SHP77 (cell line): ENCODE data around the gene PSMB7.

Experiments
- DNase-seq, 2 experiments: peaks; one replicate each; lab custom pipeline; 2025; lab: John Stamatoyannopoulos, UW

PSMB7 gene

DNA sequence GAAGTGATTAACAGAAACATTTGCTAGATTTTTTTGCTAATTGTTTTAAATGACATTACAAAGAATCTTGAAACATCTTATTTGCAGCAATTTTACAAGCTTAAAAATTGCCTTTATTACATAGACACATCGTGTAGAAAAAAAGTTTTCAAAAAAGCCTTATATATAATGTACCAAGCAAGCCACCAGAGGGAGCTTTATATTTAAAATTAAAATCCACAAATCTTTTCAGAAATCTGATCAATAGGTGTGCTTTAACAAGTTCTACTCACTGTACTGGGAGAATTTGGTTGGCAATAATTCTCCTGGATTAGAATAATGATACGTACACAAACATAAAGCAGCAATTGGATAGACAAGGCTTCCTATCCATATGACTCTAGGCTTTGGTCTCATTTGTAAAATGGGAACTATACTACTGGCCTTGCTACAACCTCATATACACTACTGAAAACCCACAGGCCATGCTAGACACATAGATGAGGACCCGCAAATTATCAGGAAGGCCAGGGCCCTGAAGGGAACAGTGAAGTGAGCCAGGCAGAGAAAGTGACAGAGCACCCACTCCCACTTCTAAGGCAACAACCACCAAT, 4.8 kb downstream of the PSMB7 start:
- no peak for DNase-seq

DNA sequence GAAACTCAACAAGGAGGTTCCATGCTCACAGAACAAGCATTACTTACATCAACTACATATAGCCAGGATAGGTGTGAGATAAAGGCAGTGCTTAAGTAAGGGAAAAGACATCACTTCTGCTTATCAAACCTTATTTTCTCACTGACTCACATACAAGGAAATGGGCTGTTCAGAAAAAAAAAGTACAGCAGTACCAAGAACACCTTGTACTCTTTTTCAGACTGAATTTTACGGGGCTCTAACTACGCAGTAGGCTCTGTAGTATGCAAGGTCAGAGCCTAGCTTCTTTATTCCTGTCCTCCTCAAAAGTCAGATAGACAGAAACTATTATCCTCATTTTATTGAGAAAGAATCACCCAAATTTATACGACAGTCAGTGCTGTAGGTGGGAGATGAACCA, 5.8 kb downstream of the PSMB7 start:
- DNase-seq = no peak

DNA sequence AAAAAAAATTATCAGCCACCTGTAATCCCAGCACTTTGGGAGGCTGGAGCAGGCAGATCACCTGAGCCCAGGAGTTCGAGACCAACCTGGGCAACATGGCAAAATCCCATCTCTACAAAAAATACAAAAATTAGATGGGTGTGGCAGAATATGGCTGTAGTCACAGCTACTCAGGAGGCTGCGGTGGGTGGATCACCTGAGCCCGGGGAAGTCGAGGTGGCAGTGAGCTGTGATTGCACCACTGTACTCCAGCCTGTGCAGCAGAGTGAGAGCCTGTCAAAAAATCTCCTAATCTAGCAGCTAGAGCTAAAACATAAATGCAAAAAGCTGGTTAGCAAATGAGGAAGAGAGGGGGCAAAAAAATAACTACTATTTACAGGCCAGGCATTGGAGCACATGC, 12.0 kb downstream of the PSMB7 start:
- DNase-seq = no peak

DNA sequence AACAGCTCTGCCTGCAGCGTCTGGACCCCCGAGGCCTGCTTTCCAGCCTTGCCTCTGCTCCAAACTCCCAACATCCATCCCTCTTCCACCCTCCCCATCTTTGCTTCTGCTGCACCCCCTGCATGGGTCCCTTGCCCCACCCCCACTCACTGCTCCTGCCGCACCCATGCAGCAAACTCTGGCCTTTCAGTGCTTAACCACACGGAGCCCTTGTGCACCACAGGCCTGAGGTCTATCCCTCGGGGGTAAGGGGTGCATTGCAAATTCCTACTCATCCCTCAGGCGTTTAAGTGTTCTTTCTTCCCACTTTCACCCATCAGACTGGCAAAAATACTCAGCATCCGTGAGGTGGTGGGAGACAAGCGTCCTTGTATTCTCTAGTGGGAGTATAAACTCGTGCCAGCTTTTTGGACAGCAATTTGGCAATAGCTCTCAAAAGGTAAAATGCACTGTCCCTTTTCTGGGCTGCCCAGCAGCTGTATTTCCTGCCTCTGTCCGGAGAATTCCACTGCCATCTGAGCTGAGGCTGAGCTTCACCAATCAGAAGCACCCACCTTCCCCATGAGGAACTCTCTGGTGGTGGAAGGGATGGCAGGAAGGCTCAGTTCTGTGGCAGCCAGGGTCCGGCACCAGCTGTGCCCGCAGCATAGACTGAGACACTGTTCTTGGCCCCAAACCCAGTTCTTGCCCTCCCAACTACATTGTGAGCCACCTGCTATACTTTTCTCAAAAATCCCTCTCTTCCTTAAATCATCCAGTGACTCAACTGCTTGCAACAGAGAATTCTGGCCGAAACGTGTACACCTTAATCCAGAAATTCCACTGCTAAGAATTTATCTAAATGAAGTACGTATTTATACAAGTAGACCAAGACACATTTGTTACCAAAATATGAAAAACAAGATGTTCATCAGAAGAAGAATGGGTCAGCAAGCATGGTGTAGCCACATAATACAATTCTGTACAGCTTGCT, 15.0 kb downstream of the PSMB7 start:
- no peak for DNase-seq

DNA sequence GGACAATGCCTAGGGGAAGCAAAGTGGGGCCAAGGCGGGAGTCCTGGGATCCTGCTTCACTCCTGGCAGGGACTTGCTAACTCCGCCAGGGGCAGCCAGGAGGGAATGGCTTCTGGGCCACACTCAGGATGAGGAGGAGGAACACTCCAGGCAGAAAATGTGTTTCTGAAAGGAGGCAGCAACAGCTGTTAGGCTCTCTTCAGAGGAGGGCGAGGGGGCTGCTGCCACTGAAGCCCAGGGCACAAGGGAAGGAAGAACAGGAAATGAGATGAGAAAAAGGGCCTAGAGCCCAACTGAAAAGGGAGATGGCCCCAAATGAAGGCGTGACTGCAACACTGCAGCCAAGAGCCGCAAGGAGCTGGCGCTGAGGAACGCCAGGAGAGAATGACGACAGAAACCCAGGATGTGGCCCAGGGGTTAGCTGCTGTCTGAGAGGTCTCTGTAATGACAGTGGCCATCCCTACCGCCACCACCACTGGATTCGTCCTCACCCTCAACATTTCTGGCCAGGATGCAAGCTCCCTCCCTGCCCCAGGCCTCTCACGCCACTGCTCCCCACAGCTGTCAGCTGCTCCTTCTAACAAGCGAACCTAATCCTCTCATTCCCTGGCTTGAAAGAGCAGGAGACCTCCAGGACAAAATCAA, 15.8 kb downstream of the PSMB7 start:
- DNase-seq = no peak

DNA sequence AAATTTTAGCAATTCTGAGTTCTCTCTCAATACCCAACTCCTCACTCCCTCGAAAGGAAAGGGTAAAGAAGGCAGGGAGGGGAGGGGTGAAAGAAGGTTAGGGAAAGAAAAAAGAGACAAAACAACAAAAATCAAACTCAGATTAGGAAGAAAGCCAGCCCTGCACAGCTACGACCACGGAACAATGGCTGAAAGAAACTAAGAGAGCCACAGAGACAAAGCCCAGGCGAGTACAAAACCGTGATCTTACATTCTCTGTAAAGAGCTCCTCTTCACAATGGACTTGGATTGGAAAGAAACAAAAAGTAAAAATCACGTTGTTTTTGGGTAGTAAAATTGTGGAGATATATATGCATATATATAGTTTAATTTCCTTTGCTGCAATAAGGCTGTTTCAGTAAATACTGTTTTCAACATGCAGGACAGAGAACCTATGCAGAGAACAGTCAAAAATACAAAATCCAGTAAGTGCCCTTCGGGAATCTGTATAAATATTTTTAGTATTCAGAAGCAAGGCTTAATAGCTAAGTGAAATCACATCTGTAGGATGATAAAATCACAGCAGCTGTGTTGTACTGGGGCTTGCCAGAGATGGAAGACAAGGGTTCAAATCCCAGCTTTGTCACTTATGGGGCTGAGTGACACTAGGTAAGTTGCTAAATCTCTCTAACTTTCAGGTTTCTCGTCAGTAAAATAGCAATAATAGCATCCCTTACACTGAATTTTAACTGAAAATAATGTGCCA, 16.9 kb downstream of the PSMB7 start:
- DNase-seq = no peak

DNA sequence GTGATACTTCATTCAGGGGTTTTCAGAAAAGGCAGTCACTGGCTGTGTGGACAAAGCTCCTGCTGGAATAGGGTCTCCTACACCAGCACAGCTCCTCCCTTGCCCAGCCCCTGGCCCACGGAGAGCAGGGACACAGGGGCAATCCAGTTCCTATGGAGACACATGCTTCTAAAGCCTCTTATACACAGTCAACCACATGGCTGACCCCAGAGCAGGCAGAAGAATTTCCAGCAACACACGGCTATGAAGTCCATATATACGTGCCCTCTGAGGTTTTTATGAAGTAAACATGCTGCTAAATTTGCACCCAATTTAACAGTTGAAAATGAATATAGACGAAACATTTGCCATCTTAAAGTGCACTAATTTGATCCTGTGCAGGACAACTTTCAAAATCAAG, 19.4 kb downstream of the PSMB7 start:
- DNase-seq = no peak

DNA sequence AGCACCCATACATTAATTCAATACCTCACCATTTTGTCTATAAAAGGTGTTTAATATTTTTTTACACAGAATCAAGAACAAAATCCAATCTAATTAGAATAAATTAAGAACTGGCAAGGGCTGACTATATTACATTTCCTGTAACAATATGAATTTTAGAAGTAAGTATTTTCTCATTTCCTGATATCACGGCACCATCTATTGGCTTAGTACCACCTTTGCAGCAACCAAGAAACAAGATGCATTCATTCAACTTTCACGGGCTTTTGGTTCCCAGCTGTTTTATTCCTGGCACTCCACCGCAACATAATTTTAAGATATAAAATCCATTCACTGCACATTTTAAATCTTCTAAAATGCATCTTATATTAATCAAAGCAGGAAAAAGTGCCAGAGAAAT, 20.6 kb downstream of the PSMB7 start:
- no peak for DNase-seq

DNA sequence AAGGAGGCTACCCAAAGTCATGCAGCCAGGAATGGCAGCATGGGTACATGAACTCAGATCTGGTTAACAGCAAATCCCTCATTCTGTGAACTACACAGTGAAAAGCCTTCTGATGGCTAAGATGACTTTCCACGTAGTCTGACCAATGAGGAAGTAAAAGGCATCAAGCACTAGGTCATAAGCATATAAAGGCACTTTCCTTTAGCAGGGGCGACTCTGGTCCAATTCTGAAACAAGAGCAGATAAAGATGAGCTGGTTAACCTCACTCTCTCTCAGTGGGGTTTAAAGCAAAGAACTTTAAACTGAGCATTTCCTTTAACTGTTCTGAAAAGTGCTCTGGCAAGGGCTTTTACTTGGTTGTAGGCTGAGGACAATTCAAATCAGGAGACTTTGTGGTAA, 21.1 kb downstream of the PSMB7 start:
- no peak for DNase-seq

DNA sequence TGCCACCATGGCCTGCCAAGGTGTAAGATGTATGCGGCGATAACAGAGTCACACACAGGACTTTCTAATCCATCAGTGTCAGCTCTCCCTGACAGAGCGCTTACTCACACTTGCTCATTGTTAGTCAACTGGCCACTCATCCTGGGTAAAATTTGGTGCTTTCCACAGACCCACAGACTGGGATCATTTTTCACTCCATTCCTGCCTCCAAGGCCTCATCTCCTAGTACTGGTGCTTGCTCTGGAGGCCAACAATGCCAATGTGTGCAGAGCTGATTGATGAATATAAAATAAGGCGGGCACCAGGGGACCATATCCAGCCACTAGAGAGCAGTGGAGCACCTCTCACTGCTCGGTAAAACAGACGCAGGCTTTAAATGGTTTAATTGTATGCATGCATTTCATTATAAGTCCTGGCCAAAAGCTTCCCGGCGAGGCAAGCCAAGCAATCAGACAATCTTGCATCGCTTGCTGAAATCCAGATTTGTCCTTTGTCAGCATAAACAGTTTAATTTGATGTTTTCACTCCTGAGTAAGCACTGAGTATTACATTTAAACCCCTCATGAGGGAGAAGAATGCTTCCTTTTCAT, 22.3 kb downstream of the PSMB7 start:
- no peak for DNase-seq

DNA sequence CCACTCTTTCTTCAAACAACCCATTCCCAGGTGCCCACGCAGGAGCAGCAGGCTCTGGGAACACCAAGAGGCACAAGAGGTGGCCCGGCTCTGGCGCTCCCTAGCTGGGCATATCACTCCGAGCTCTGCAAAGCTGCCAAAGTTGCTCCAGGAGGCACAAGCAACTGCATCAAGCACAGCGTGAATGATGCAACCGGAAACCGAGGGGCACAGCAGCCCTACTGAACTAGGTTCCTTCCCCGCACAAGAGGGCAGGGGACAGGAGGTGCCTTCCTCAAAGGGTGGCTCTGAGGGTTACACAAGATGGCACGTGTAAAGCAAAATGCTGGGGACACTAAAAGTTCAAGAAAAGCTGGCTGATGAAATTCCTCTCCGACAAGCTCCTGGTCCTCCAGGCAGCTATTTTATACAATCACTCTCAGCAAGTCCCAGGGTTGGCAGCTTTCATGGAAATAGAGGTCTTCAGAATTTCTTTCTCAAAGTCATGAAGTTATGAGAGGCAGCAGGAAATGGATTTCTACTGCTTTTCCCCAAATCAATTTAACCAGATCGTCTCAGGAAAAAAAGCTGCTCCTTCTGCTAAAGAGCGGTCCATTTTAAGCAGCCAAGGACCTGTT, 22.9 kb downstream of the PSMB7 start:
- DNase-seq = no peak

DNA sequence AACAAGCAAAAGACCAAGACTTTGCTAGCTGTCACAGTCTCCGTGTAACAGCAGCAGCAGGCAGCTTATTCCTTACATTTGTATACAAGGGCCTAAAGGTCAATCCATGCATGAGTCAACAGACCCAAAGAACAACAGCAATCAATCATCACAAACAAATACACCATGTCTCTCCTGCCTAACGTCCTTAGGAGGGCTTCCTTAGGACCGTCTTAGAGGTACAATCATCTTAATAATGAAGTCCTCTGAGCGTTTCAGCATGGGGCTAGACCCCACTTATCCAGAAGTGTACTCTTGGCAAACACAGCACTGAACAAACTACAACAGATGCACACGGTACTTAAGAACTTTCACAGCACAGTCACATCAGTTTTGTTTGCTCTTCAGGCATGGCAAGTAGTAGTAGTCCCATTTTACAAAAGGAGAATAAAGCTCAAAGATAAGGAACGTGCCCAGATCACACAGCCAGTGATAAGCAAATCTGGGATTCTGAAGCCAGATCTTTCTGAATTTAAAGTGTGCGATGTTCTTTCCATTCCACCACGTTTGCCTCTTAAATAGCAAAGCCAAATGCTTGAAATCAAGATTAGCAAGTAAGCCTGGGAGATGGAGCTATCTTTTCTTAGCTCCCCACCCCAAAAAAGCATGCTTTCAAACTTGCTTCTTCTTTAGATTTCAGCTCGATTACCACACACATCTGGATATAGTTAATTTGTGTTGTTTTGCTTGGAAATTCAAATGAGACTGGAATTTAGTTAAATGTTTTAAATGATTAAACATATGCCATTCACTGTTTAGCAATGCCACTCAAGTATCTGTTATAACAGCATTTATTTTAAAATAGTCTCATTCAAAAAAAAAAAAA, 24.2 kb downstream of the PSMB7 start:
- peak; percentile 40 to 43 for DNase-seq

DNA sequence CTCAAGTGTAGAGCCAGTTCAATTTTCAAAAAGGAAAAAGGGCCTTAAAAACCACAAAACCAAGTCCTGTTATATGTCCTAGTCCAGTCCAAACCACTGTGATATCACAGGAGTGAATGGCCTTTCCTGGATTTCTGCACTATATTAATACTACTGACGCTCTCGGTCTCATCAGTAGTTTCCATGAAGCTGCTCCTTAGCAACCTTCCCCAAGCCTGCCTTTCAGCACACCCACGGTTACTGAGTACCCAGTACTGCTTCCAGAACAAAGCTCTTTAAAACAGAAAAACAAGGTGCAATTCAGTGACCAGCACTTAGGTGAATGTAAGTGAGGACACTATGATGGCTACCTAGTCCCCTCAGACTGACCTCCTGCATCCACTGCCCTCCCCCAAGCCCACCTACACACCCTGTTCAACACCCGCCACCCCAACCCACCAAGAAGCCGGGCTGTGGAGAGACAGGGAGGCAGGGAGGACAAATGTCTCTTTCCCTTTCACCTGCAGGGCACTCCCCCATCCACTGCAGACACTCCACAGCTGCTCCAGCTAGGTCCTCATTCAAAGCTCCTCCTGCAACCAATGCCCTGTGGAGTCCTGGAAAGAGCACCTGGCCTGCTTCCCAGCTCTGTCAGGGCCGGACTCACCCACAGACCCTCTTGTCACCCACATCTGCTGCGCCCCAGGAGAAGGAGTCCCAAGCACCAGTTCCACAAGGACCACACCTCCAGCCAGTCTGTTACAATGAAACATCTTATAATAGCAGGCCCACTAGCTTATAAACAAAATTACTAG, 25.9 kb downstream of the PSMB7 start:
- peak; percentile 55 to 66 for DNase-seq

DNA sequence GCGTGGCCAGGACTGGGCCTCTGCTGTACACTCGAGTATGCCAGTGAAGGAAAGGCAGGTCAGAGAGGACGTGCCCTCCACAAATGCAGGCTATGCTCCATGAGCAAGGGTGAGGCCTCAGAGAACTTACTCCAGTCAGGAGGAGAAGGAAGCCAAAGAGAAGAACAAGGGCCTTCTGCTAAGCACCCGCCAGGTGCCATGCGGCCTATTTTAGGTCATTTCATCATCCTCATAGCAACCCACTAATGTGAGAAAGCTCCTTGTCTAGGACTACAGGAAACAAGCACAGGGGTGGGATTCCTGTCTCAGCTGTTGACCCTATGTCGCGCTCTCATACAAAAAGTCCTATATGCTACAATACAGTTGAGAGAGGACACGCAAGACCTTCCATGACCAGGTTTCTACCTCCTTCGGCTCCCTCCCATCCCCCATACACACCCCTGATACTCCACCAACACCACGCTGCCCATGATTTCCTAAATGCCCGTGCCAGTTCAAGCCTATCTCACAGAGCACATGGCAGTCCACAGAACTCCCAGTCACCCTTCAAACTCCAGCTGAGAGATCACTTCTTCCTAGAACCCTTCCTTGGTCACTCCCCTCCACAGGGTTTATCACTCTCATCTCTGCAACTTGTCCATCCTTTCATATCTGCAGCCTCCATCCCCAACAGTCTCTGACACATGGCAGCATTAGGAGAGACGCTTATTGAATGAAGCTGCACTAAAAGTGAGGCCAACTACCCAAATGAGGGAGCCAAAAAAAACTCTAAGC, 26.8 kb downstream of the PSMB7 start:
- no peak for DNase-seq

DNA sequence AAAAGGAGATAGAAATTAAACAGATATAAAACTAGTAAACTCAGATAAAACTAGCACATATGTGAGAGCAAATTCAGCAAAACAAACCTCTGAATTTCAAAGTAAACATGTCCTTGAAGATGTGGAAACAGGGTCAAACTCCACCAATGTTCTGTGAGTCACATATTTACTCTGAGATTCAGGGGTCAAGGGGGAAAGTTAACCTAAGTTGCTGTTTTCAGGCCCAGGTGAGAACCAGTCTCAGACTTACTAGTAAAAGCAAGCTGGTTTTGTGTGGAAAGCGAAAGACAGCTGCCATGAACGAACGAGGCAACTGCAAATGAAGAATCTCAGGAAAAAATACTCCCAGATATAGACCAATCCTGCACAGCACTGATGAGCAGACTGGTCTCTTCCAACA, 29.0 kb downstream of the PSMB7 start:
- DNase-seq = no peak

DNA sequence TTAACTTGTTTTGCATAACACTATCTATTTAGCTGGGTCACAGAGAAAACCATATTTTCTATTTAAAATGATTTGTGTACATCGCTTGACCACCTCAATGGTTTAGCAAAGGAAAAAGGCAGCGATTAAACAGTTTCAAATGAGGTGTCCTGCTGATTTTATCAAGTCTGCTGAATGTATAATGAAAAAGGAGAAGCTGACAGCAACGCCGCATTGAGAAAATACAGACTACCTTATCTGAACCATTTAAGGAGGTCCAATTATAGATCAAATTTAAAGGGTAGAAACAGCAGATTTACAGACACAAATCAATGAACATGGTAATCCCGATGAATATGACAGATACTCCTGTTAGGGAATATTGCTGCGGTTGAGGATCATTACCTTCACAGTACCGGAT, 29.6 kb downstream of the PSMB7 start:
- DNase-seq = no peak

DNA sequence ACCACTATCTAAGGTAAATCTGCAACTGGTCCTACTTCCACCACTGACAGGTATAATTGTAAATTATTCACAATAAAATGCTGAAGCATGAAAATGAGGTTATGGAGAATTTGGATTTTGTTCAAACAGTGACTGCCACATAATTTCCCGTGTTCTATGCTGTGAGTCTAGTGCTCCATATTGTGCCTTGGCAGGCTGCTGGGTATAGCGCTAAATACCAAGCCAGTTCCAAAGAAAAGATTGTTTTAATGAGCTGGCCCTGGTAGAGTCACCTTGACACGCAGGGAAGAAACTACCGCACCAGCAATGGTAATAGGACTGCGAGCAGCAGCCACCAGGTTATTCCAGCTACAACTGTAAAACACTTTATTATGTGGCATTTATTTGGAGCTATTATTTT, 30.4 kb downstream of the PSMB7 start:
- no peak for DNase-seq

DNA sequence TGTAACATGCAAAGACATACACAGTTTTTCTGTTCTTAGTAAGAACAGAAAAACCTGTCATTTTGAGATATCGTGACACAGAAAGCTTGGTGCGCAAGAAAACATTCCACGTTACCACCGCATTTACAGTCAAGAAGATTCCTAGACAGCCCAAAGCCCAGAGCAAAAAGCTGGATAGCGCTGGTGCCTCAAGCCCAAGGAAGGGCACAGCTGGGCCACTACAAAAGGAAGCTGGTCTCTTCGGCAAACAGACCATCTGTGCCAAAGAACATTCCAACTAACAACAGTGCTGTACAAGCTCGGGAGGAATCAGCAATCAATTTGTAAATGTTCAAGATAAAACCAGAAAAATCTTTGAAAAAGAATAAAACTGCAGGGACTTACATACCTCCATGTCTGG, 31.0 kb downstream of the PSMB7 start:
- DNase-seq = no peak
